ENCODE measurements around the gene ARHGAP33. TPM values are rescaled to one million over a fixed set of nuclear protein-coding genes. Genes with fewer than 3 reads are reported as not detected.

The ARHGAP33 gene
- total and polyA plus RNA-seq, 2 of the 8 experiments (the other 6 are each of a cell fraction or from before 2014, with no cell fraction given): 6.5 to 25.2 TPM

DNA sequence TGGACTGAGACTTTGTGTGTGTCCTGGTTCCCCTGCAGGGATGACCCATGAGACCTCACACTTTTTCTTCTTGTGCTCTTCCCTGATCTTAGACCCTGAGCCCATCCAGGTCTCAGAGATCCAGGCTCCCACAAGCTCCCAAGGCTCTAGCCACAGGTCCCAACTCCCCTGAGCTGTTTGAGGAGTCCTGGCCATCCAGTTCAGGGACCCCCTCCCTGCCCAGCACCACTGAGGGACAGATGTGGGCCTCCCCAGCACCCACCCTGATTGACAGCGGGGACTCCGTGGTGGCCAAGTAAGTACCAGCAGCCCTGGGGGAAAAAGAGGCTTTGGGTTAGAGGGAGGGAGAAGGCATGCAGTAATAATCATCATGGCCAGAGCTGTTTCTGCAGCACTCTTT lies 15.7 kb upstream of the ARHGAP33 start:
- Histone ChIP-seq H3K36me3 (ENCODE audit: control insufficient read depth in 2 of 4, insufficient read depth in 4 of 4, low read length in 3 of 4) (peaks cover 2 to 16% (median 4%) of the 10 kb centered on the region in 4 experiments; a peak in 5 of 8 replicates), H3K79me1 (ENCODE audit: low read depth, low read length) (peaks cover 4% of the 10 kb centered on the region), H4K5ac (ENCODE audit: insufficient read length, low read depth, low read length) (no peak overlapping the region), H3K23ac (ENCODE audit: insufficient read length) (no peak overlapping the region), H3K9ac (replicated peaks in 1 of 4; ENCODE audit: extremely low read depth in 1 of 4, low read depth in 3 of 4, low read length in 3 of 4) (no peak overlapping the region), H3K4me3 (ENCODE audit: extremely low read depth in 1 of 4, insufficient read depth in 2 of 4, low read depth in 3 of 4, low read length in 4 of 4) (no peak overlapping the region), H2BK5ac (ENCODE audit: low read depth, low read length) (no peak overlapping the region), H3K4ac (replicated peaks; ENCODE audit: insufficient read length, low read depth, low read length) (no peak overlapping the region), H3K79me2 (ENCODE audit: control insufficient read depth in 1 of 2, insufficient read depth in 2 of 2, low read length in 2 of 2) (peaks cover 0 to 6% of the 10 kb centered on the region in 2 experiments; a peak in 2 of 4 replicates), H3K23me2 (ENCODE audit: low read depth, low read length) (peaks cover 16% of the 10 kb centered on the region; the same call in 1 of the 2 replicates), H3K9me3 (ENCODE audit: insufficient read depth in 2 of 2, low read depth in 1 of 2, low read length in 1 of 2) (no peaks in the 10 kb centered on the region), H3K4me2 (ENCODE audit: insufficient read depth in 1 of 2, low read depth in 2 of 2, low read length in 2 of 2) (no peak overlapping the region; a peak in 1 of 4 replicates), H3K4me1 (replicated peaks in 1 of 4; ENCODE audit: control insufficient read depth in 3 of 4, insufficient read depth in 4 of 4, low read length in 3 of 4) (peaks cover 0 to 18% (median 11%) of the 10 kb centered on the region in 4 experiments; a peak in 5 of 7 replicates), H2BK12ac (ENCODE audit: low read depth, low read length) (no peak overlapping the region), H3K14ac (ENCODE audit: insufficient read length) (no peak overlapping the region), H3K18ac (ENCODE audit: extremely low read depth, low read length) (no peak overlapping the region), H2BK15ac (ENCODE audit: low read length) (no peak overlapping the region), H3K27ac (ENCODE audit: low read depth, low read length) (no peak overlapping the region), H2BK120ac (replicated peaks; ENCODE audit: low read depth, low read length) (no peak overlapping the region), H2AK5ac (ENCODE audit: low read depth, low read length) (no peak overlapping the region), H2BK20ac (ENCODE audit: low read length) (no peak overlapping the region), H3K56ac (replicated peaks; ENCODE audit: insufficient read length, low read depth, low read length) (no peak overlapping the region), H4K20me1 (replicated peaks in 1 of 2; ENCODE audit: control insufficient read depth in 1 of 2, insufficient read depth in 2 of 2, low read length in 2 of 2) (peaks cover 0 to 6% of the 10 kb centered on the region in 2 experiments), H2AFZ (ENCODE audit: low read length) (no peak overlapping the region), H3K27me3 (replicated peaks in 1 of 4; ENCODE audit: control insufficient read depth in 3 of 4, extremely low read depth in 1 of 4, insufficient read depth in 3 of 4, low read length in 3 of 4) (peaks cover 0 to 17% (median 11%) of the 10 kb centered on the region in 4 experiments; a peak in 5 of 7 replicates), H4K91ac (replicated peaks; ENCODE audit: insufficient read length, low read length) (no peak overlapping the region), H4K8ac (ENCODE audit: extremely low read depth, insufficient read depth, low read length) (no peak overlapping the region)
- no peak for FAIRE-seq
- ChIA-PET POLR2A (ENCODE audit: partially characterized antibody) (interaction anchor here (0.7 to 1.4 kb wide), 4 partner anchors 11 to 117 kb away, joined by 3 read pairs; partner anchors contain the start of gene LIN37), CTCF (ENCODE audit: partially characterized antibody) (interaction anchor here (0.6 to 1.9 kb wide), 2 partner anchors 59 to 1571 kb away, joined by 3 to 5 read pairs; no protein-coding TSS in a partner anchor)
- TF ChIP-seq YY1 (IDR thresholded peaks at IDR 0.05; ENCODE audit: low read depth, low read length): no peak
- no peak for TF ChIP-seq GABPA (IDR thresholded peaks at IDR 0.05; ENCODE audit: borderline replicate concordance, insufficient read depth, low read length)
- no peak for TF ChIP-seq SIX5 (IDR thresholded peaks at IDR 0.05; ENCODE audit: low read depth, low read length)
- no peak for TF ChIP-seq BACH1 (IDR thresholded peaks at IDR 0.05; ENCODE audit: low read length)
- TF ChIP-seq HDAC6 (IDR thresholded peaks at IDR 0.05; ENCODE audit: low read depth, low read length): no peak
- no peak for TF ChIP-seq SAP30 (IDR thresholded peaks at IDR 0.05; ENCODE audit: insufficient read depth, insufficient replicate concordance, low read length)
- TF ChIP-seq KDM1A (IDR thresholded peaks at IDR 0.05; ENCODE audit: borderline replicate concordance, low read length): no peak
- TF ChIP-seq MAFK (IDR thresholded peaks at IDR 0.05; ENCODE audit: low read depth, low read length): no peak
- TF ChIP-seq, protein P1, sequence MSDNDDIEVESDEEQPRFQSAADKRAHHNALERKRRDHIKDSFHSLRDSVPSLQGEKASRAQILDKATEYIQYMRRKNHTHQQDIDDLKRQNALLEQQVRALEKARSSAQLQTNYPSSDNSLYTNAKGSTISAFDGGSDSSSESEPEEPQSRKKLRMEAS (IDR thresholded peaks at IDR 0.05): no peak
- TF ChIP-seq CBX8 (IDR thresholded peaks at IDR 0.05; ENCODE audit: borderline replicate concordance, low read depth, low read length): no peak
- TF ChIP-seq HDAC2 (IDR thresholded peaks at IDR 0.05; ENCODE audit: borderline replicate concordance in 1 of 2, low read depth in 2 of 2, low read length in 2 of 2): no peak
- no peak for TF ChIP-seq KDM5A (IDR thresholded peaks at IDR 0.05; ENCODE audit: low read length)
- no peak for DNase-seq (ENCODE audit: low read depth in 1 of 2, low spot score in 2 of 2)
- 100% methylated on average over 2 of the region's 2 CpGs; no CpG with 5 or more reads in 1 of the 2 experiments for WGBS, 2 experiments (ENCODE audit: extremely low coverage in 1 of 2, insufficient coverage in 1 of 2, insufficient read length in 1 of 2, insufficient replicate concordance in 2 of 2, low coverage in 1 of 2, low lambda C conversion rate in 2 of 2, missing lambda C conversion rate in 1 of 2)
